ENCODE data around the gene PTPRH. TPM values are rescaled to one million over a fixed set of nuclear protein-coding genes. Genes with fewer than 3 reads are reported as not detected.
A peak's percentile ranks its signal among the peaks of the same experiment; 100 is the strongest.

The PTPRH gene
- total RNA-seq, 5 donors from 2014 or later (not counting 1 experiment from before 2014, with no cell fraction given) = 0.16 to 1.1 (median 0.51) TPM; not detected in 2

GRCh38 chr19:55250262-55251036, 41.1 kb upstream of the PTPRH start:
- WGBS (ENCODE audit: insufficient coverage) = 94% methylated on average over 18 of the region's 18 CpGs
- H3K36me3 Mint-ChIP-seq = peaks cover 12% of the 10 kb centered on the region
- H3K4me3 Mint-ChIP-seq = peak overlapping the region; percentile 65 to 100 (median 81)
- DNase-seq (no peak), ATAC-seq (replicated peaks in 1 of 4) (no peak)
- ChIA-PET POLR2A (no interaction called here), CTCF (no interaction called here)
- Histone ChIP-seq H3K27me3 (replicated peaks in 1 of 2; ENCODE audit: control insufficient read depth in 2 of 2, extremely low read depth in 1 of 2, insufficient read depth in 2 of 2, low read length in 1 of 2) (no peaks in the 10 kb centered on the region), H3K4me1 (ENCODE audit: control insufficient read depth in 1 of 2, extremely low read depth in 1 of 2, insufficient read depth in 2 of 2, low read length in 2 of 2) (peaks cover 36 to 82% of the 10 kb centered on the region in 2 experiments), H3K36me3 (ENCODE audit: control insufficient read depth in 2 of 2, extremely low read depth in 1 of 2, insufficient read depth in 1 of 2, low read length in 1 of 2) (peaks cover 18 to 49% of the 10 kb centered on the region in 2 donors), H3K9me3 (no peaks in the 10 kb centered on the region), H3K27ac (ENCODE audit: low read length) (peak overlapping the region; percentile 90), H3K4me3 (ENCODE audit: control insufficient read depth in 1 of 2, extremely low read depth in 1 of 2, low read length in 1 of 2) (peak overlapping the region in 1 of 2 donors; percentile 5)
- H3K9me3 Mint-ChIP-seq = no peaks in the 10 kb centered on the region
- H3K27ac Mint-ChIP-seq = peak overlapping the region; percentile 99
- H3K27me3 Mint-ChIP-seq = no peaks in the 10 kb centered on the region
- peaks cover 54 to 74% (median 71%) of the 10 kb centered on the region in 3 donors for H3K4me1 Mint-ChIP-seq

GRCh38 chr19:55249841-55250240, 40.5 kb upstream of the PTPRH start:
- H3K4me3 Mint-ChIP-seq = peak overlapping the region in 1 of 3 donors; percentile 100

GRCh38 chr19:55248704-55249103, 39.4 kb upstream of the PTPRH start:
- Mint-ChIP-seq H3K9me3 (no peaks in the 10 kb centered on the region), H3K4me3 (peak overlapping the region in 1 of 3 donors; percentile 33), H3K4me1 (peaks cover 37 to 59% (median 54%) of the 10 kb centered on the region in 3 donors), H3K27me3 (no peaks in the 10 kb centered on the region), H3K36me3 (peaks cover 16% of the 10 kb centered on the region), H3K27ac (peak overlapping the region; percentile 39 to 61)
- H3K27me3 ChIP-seq (replicated peaks in 1 of 2; ENCODE audit: control insufficient read depth in 2 of 2, extremely low read depth in 1 of 2, insufficient read depth in 2 of 2, low read length in 1 of 2) = no peaks in the 10 kb centered on the region
- ATAC-seq (replicated peaks in 1 of 4) (no peak), DNase-seq (no peak)
- H3K27ac ChIP-seq (ENCODE audit: low read length) = no peak overlapping the region
- H3K9me3 ChIP-seq = no peaks in the 10 kb centered on the region
- ChIA-PET POLR2A (no interaction called here), CTCF (no interaction called here)
- H3K4me3 ChIP-seq (ENCODE audit: control insufficient read depth in 1 of 2, extremely low read depth in 1 of 2, low read length in 1 of 2) = no peak overlapping the region
- H3K4me1 ChIP-seq (ENCODE audit: control insufficient read depth in 1 of 2, extremely low read depth in 1 of 2, insufficient read depth in 2 of 2, low read length in 2 of 2) = peaks cover 26 to 67% of the 10 kb centered on the region in 2 experiments
- WGBS (ENCODE audit: insufficient coverage) = 98% methylated on average over 5 of the region's 9 CpGs
- H3K36me3 ChIP-seq (ENCODE audit: control insufficient read depth in 2 of 2, extremely low read depth in 1 of 2, insufficient read depth in 1 of 2, low read length in 1 of 2) = peaks cover 23 to 66% of the 10 kb centered on the region in 2 donors

More at GRCh38 chr19:55249841-55250240, 40.5 kb upstream of the PTPRH start:
- H3K27me3 ChIP-seq (replicated peaks in 1 of 2; ENCODE audit: control insufficient read depth in 2 of 2, extremely low read depth in 1 of 2, insufficient read depth in 2 of 2, low read length in 1 of 2) = no peaks in the 10 kb centered on the region
- no peaks in the 10 kb centered on the region for H3K27me3 Mint-ChIP-seq
- POLR2A ChIA-PET = no interaction called here
- peaks cover 48 to 68% (median 65%) of the 10 kb centered on the region in 3 donors for H3K4me1 Mint-ChIP-seq
- CTCF ChIA-PET = no interaction called here
- no peak overlapping the region for H3K27ac ChIP-seq (ENCODE audit: low read length)
- peaks cover 21 to 55% of the 10 kb centered on the region in 2 donors for H3K36me3 ChIP-seq (ENCODE audit: control insufficient read depth in 2 of 2, extremely low read depth in 1 of 2, insufficient read depth in 1 of 2, low read length in 1 of 2)
- WGBS (ENCODE audit: insufficient coverage) = 91% methylated on average over 9 of the region's 11 CpGs
- H3K36me3 Mint-ChIP-seq = peaks cover 12% of the 10 kb centered on the region
- ATAC-seq (replicated peaks in 1 of 4) (no peak), DNase-seq (no peak)
- no peaks in the 10 kb centered on the region for H3K9me3 ChIP-seq
- H3K4me1 ChIP-seq (ENCODE audit: control insufficient read depth in 1 of 2, extremely low read depth in 1 of 2, insufficient read depth in 2 of 2, low read length in 2 of 2) = peaks cover 30 to 76% of the 10 kb centered on the region in 2 experiments
- no peaks in the 10 kb centered on the region for H3K9me3 Mint-ChIP-seq
- H3K27ac Mint-ChIP-seq = no peak overlapping the region
- no peak overlapping the region for H3K4me3 ChIP-seq (ENCODE audit: control insufficient read depth in 1 of 2, extremely low read depth in 1 of 2, low read length in 1 of 2)

- Histone ChIP-seq H3K9me3 (no peaks in the 10 kb centered on the region), H3K4me3 (ENCODE audit: control insufficient read depth in 1 of 2, extremely low read depth in 1 of 2, low read length in 1 of 2) (no peak overlapping the region), H3K27ac (ENCODE audit: low read length) (no peak overlapping the region), H3K4me1 (ENCODE audit: control insufficient read depth in 1 of 2, extremely low read depth in 1 of 2, insufficient read depth in 2 of 2, low read length in 2 of 2) (peaks cover 22 to 62% of the 10 kb centered on the region in 2 experiments), H3K36me3 (ENCODE audit: control insufficient read depth in 2 of 2, extremely low read depth in 1 of 2, insufficient read depth in 1 of 2, low read length in 1 of 2) (peaks cover 23 to 70% of the 10 kb centered on the region in 2 donors), H3K27me3 (replicated peaks in 1 of 2; ENCODE audit: control insufficient read depth in 2 of 2, extremely low read depth in 1 of 2, insufficient read depth in 2 of 2, low read length in 1 of 2) (no peaks in the 10 kb centered on the region)
- Mint-ChIP-seq H3K27ac (peak overlapping the region in 1 of 2 donors; percentile 61), H3K9me3 (no peaks in the 10 kb centered on the region), H3K36me3 (peaks cover 16% of the 10 kb centered on the region), H3K4me3 (peak overlapping the region in 1 of 3 donors; percentile 33), H3K27me3 (no peaks in the 10 kb centered on the region), H3K4me1 (peaks cover 32 to 54% (median 49%) of the 10 kb centered on the region in 3 donors)
- WGBS (ENCODE audit: insufficient coverage) = 88% methylated on average over 10 of the region's 10 CpGs
- ChIA-PET POLR2A (interaction anchor here in 1 of 2 donors (0.6 kb wide), 1 partner anchor 12 kb away, joined by 10 read pairs; no protein-coding TSS in a partner anchor), CTCF (no interaction called here)
- ATAC-seq (replicated peaks in 1 of 4) = no peak
- no peak for DNase-seq
These were observed 38.9 kb upstream of the PTPRH start for GRCh38 chr19:55248166-55248675.

- Histone ChIP-seq H3K27me3 (replicated peaks in 1 of 2; ENCODE audit: control insufficient read depth in 2 of 2, extremely low read depth in 1 of 2, insufficient read depth in 2 of 2, low read length in 1 of 2) (no peaks in the 10 kb centered on the region), H3K9me3 (no peaks in the 10 kb centered on the region), H3K4me1 (ENCODE audit: control insufficient read depth in 1 of 2, extremely low read depth in 1 of 2, insufficient read depth in 2 of 2, low read length in 2 of 2) (peaks cover 16 to 56% of the 10 kb centered on the region in 2 experiments), H3K4me3 (ENCODE audit: control insufficient read depth in 1 of 2, extremely low read depth in 1 of 2, low read length in 1 of 2) (no peak overlapping the region), H3K27ac (ENCODE audit: low read length) (no peak overlapping the region), H3K36me3 (ENCODE audit: control insufficient read depth in 2 of 2, extremely low read depth in 1 of 2, insufficient read depth in 1 of 2, low read length in 1 of 2) (peaks cover 23 to 75% of the 10 kb centered on the region in 2 donors)
- POLR2A ChIA-PET = interaction anchor here in 1 of 2 donors (0.6 kb wide), 1 partner anchor 13 kb away, joined by 10 read pairs; no protein-coding TSS in a partner anchor
- Mint-ChIP-seq H3K9me3 (no peaks in the 10 kb centered on the region), H3K36me3 (peaks cover 19% of the 10 kb centered on the region), H3K4me3 (no peak overlapping the region), H3K27me3 (no peaks in the 10 kb centered on the region), H3K27ac (no peak overlapping the region), H3K4me1 (peaks cover 28 to 49% (median 45%) of the 10 kb centered on the region in 3 donors)
- no peak for ATAC-seq (replicated peaks in 1 of 4)
- WGBS (ENCODE audit: insufficient coverage) = 77% methylated on average over 4 of the region's 10 CpGs
- no peak for DNase-seq
- CTCF ChIA-PET = no interaction called here
These were observed 38.4 kb upstream of the PTPRH start for GRCh38 chr19:55247621-55248099.

GRCh38 chr19:55246462-55247451, 37.5 kb upstream of the PTPRH start:
- ChIA-PET POLR2A (no interaction called here), CTCF (no interaction called here)
- peaks cover 24 to 40% (median 37%) of the 10 kb centered on the region in 3 donors for H3K4me1 Mint-ChIP-seq
- H3K36me3 ChIP-seq (ENCODE audit: control insufficient read depth in 2 of 2, extremely low read depth in 1 of 2, insufficient read depth in 1 of 2, low read length in 1 of 2) = peaks cover 26 to 83% of the 10 kb centered on the region in 2 donors
- no peak for DNase-seq
- peaks cover 12 to 47% of the 10 kb centered on the region in 2 experiments for H3K4me1 ChIP-seq (ENCODE audit: control insufficient read depth in 1 of 2, extremely low read depth in 1 of 2, insufficient read depth in 2 of 2, low read length in 2 of 2)
- no peak overlapping the region for H3K4me3 ChIP-seq (ENCODE audit: control insufficient read depth in 1 of 2, extremely low read depth in 1 of 2, low read length in 1 of 2)
- no peak overlapping the region for H3K27ac Mint-ChIP-seq
- no peak overlapping the region for H3K4me3 Mint-ChIP-seq
- ATAC-seq (replicated peaks in 1 of 4) = no peak
- no peaks in the 10 kb centered on the region for H3K27me3 Mint-ChIP-seq
- WGBS (ENCODE audit: insufficient coverage) = 91% methylated on average over 37 of the region's 40 CpGs
- H3K27ac ChIP-seq (ENCODE audit: low read length) = no peak overlapping the region
- H3K9me3 ChIP-seq = no peaks in the 10 kb centered on the region
- peaks cover 22% of the 10 kb centered on the region for H3K36me3 Mint-ChIP-seq
- H3K9me3 Mint-ChIP-seq = no peaks in the 10 kb centered on the region
- H3K27me3 ChIP-seq (replicated peaks in 1 of 2; ENCODE audit: control insufficient read depth in 2 of 2, extremely low read depth in 1 of 2, insufficient read depth in 2 of 2, low read length in 1 of 2) = no peaks in the 10 kb centered on the region

Measured in T-cell (primary cell).